ENCODE results near the gene BRAF.
"Not testable (repeated sequence)": the region's sequence is repeated elsewhere in the genome, so short reads cannot be mapped to it uniquely, and the experiment has no call there.

Gene BRAF

GRCh38 chr7:140924821-140925421, at the start of gene BRAF:
BRAF (minus strand) TSS chr7:140924929; CDS start chr7:140924703, 226 bp downstream.
- peak; percentile 91 for DNase-seq (ENCODE audit: low spot score)

- DNase-seq (ENCODE audit: low spot score) = no peak
Measured at GRCh38 chr7:140972876-140973829, 48.4 kb upstream of the BRAF start.

DNA sequence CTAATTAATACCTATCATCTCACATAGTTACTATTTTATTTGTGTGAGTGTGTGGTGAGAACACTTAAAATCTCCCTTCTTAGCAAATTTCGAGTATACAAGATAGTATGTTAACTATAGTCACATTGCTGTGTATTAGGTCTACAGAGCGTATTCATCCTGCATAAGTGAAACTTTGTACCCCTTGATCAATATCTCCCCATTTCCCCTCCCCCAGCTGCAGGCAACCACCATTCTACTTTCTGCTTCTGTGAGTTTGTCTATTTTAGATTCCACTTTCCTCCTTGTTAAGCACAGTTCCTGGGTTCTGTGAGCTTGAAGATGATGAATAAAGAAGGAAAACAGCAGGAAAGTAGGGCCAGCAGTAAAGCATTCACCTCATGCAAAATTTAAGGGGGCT, 47.6 kb upstream of the BRAF start:
- no peak for DNase-seq (ENCODE audit: low spot score)

DNA sequence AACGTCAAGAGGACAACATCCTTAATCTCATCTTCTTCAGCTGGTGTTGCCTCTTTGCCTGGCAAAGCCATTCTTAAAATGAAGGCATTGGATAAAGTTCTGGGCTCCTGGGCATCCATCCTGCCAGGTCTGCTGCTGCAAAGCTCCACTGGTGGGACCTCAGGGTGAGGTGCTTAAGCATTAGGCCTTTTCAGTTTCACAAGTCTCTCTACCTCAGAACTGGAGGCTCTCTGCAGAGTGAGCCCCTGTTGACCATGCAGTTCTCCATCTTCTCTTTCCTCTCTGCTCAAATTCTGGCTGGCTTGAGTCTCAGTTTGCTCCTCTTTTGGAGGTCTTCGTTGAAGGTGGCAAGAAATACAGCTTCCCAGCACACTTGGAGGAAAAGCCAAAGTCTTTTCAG, 42.7 kb upstream of the BRAF start:
- no peak for DNase-seq (ENCODE audit: low spot score)

- no peak for DNase-seq (ENCODE audit: low spot score)
Measured at GRCh38 chr7:140966561-140967233, 42.0 kb upstream of the BRAF start.

- no peak for DNase-seq (ENCODE audit: low spot score)
Measured at GRCh38 chr7:140961117-140961516, 36.4 kb upstream of the BRAF start.

DNA sequence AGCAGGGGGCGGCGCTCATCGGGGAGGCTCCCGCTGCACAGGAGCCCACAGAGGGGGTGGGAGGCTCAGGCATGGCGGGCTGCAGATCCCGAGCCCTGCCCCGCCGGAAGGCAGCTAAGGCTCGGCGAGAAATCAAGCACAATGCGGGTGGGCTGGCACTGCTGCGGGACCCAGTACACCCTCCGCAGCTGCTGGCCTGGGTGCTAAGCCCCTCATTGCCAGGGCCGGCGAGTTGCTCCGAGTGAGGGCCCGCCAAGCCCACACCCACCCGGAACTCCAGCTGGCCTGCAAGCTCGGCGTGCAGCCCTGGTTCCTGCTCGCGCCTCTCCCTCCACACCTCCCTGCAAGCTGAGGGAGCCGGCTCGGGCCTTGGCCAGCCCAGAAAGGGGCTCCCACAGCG, 32.3 kb upstream of the BRAF start:
- DNase-seq (ENCODE audit: low spot score) = not testable (repeated sequence)

DNA sequence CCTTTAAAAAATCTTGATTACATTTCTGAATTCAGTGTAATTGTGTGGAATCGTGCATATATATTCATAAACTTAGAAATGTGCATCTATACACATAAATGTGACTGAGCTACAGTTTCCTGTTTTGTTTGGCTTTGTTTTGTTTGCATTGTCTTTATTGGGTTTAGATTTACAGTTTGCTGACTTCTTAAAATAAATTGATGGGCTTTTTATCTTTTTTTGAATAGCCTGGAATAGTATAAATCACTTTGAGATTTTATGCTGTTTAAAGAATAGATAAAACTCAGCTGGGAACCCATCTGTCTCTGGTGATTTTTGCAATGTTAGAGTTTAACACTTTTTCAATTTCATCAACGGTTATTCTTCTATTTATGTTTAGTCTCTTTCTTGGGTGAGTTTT, 21.2 kb upstream of the BRAF start:
- DNase-seq (ENCODE audit: low spot score) = no peak

GRCh38 chr7:140942242-140942641, 17.5 kb upstream of the BRAF start:
- DNase-seq (ENCODE audit: low spot score) = not testable (repeated sequence)

DNA sequence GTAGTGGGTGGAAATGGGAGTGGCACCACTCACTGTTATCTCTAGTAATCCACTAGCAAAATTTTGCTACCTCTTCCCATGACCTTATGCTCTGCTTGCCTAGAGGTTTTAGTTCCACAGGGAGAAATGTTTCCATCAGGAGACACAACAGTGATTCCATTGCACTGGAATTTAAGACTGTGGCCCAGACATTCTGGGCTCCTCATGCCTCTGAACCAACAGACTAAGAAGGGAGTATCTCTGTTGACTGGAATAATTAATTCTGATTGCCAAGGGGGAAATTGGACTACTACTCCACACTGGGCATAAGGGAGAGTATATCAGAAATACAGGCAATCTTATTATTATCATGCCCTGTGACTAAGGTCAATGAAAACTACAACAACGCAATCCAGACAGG, 16.2 kb upstream of the BRAF start:
- no peak for DNase-seq (ENCODE audit: low spot score)

DNA sequence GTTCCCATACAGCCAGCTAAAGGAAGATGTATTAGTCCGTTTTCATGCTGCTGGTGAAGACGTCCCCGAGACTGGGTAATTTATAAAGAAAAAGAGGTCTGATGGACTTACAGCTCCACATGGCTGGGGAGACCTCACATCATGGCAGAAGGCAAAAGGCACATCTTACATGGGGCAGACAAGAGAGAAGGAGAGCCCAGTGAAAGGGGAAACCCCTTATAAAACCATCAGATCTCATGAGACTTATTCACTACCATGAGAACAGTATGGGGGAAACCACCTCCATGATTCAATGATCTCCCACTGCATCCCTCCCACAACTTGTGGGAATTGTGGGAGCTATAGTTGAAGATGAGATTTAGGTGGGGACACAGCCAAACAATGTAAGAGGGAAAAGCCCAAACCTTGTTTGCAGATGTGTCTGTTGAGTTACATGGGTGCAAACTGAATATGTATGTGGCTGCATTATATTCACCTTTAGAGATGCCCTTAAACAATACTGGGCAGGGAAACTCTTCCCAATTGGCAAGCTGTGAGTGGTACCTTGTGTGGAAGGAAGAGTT, 13.1 kb upstream of the BRAF start:
- DNase-seq (ENCODE audit: low spot score) = no peak

DNA sequence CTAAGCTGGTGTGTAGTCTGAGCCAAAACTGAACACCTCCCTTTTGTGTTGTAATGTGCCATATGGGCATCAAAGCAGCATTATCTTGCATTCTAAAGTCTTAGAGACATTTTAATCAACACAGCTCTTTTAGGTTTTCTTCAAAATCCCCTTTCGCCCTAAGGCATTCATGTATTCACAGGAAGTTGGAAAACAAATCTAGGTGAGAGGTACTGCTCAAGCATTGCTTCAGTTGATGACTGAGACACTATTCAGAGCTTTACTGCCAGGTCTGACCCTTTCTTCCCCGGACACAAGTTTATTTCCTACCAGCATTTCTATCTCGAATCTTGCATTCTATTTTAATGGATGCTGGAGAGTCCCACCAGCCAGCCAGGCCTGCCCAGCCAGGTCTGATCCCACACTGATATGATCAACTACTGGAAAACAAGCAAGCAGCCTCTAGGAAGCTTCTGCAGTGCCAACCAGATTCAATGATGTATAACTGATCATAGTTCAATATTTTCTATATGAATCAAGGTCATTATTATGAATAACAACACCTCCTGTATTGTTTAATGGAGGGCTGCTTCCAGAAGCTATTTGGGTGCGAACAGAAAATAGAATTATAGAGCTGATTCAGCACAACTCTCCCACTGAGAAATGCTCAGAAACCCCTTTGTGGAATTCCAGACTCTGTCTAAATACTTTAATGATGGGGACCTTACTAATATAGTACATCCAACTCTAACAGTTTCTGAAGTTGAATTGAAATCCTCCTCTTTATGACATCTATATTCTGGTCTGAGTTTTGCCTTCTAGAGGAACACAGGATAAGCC, 4.0 kb upstream of the BRAF start:
- no peak for DNase-seq (ENCODE audit: low spot score)

GRCh38 chr7:140927945-140928344, 3.2 kb upstream of the BRAF start:
- DNase-seq (ENCODE audit: low spot score) = not testable (repeated sequence)

DNA sequence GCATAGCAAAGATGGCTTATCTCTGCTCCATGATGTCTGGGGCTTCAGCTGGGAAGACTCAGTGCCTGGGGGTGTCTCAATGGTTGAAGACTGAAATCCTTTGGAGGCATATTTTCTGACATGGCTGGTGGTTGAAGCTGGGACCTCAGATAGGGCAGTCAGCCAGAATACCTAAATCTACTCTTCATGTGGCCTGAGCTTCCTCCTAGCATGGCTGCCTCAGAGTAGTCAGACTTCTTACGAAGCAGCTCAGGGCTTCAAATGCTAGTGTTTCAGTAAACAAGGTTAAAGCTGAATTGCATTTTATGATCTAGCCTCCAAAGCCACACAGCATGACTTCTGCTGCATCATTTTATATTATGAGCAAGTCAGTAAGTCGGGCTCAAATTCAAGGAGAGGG, 2.6 kb upstream of the BRAF start:
- DNase-seq (ENCODE audit: low spot score) = no peak

- DNase-seq (ENCODE audit: low spot score) = no peak
Measured at GRCh38 chr7:140926021-140926817, 1.5 kb upstream of the BRAF start.

- peak; percentile 68 for DNase-seq (ENCODE audit: low spot score)
Measured at GRCh38 chr7:140924019-140924820, 509 bp downstream of the BRAF start.

DNA sequence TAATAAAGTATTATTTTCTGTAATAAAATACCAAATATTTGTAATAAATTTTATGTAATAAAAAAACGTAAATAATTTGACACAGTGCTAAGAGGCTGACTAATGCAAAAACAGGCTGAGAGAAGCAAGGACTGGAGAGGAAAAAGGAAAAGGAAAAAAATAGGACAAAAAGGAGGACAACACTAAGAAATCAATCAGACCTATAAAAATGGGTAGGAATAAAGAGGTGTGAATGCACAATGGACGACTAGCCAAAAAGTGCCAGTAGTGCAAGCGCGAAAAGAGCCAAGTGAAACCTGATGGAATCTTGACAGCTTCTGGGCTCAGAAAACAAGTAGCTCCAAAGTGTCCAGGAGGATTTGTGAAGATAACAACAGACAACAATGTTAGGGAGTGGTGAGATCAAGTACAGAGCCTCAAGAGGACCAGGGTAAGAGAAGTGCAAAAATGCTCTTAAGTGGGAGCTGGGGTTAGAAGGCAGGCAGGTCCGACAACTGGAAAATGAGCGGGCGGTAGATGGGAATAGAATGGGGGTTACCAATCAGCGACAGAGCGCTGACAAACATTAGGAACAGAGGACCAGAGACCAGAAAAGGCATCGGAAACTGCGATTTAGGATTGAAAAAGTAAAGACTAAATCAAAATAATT, 1.2 kb downstream of the BRAF start:
- DNase-seq (ENCODE audit: low spot score) = no peak

DNA sequence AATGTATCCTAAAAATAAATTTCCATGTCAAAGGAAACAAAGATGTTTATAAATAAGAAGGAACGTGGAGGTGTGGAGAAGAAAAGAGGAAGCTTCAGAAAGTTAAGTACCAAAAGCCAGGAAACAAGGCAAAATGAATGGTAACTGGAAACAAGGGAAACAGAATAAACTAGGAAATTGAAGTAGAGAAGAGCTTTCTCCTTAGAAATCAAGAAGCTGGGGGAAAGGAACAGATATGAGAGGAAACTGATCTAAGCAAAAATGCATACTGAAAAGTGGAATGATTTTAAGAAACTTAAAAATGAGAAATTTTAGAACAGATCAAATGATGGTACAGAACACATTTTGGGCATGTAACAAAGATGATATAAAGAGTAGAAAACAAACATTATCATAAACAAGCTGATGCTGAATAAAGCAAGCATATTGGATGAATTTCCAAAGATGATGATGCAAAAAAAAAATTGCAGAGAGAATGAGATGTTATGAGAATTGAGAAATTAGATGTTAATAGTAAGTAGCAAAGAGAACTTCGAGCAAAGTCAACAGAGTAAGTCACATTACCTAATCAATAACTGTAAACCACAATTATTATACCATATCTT, 1.9 kb downstream of the BRAF start:
- no peak for DNase-seq (ENCODE audit: low spot score)

DNA sequence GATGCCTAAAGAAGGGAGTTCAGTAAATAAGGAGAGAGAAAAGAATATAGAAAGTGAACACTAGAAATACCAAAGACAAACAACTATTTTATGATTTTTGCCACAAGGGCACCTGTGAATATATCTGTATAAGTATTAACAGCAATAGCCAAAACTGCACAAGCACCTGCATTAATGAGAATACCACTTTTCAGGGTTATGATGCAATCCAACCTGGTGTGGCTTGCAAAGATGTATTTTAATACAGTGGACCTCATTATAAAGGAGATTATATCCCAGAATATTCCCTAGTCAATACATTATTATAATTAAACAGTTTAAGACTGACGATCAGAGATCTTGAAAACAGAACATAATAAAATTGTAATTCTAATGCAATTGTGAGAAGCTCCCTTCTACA, 4.0 kb downstream of the BRAF start:
- no peak for DNase-seq (ENCODE audit: low spot score)
